Fibroblast of peridontal ligament (primary cell): ENCODE measurements around the gene ANKRD44.

ENCODE experiments used
- DNase-seq: peaks from one replicate; pipeline ENCODE4 v3.0.0-alpha.2; 2010; ENCODE audit errors: extremely low read depth

Gene ANKRD44

GRCh38 chr2:197322143-197322542 lies 11.6 kb upstream of the ANKRD44 start:
- DNase-seq: no peak

GRCh38 chr2:197315371-197315770 lies 4.8 kb upstream of the ANKRD44 start:
- DNase-seq: no peak

- no peak for DNase-seq
These were observed 1.6 kb upstream of the ANKRD44 start for GRCh38 chr2:197312186-197312585.

- no peak for DNase-seq
These were observed 947 bp upstream of the ANKRD44 start for GRCh38 chr2:197311421-197312033.

GRCh38 chr2:197310987-197311420 lies 424 bp upstream of the ANKRD44 start:
- DNase-seq: no peak

- DNase-seq: no peak
These were observed 819 bp downstream of the ANKRD44 start for GRCh38 chr2:197309691-197310231.

- DNase-seq: no peak
These were observed 1.4 kb downstream of the ANKRD44 start for GRCh38 chr2:197308996-197309690.

- DNase-seq: no peak
These were observed 2.0 kb downstream of the ANKRD44 start for GRCh38 chr2:197308585-197308984.

GRCh38 chr2:197307933-197308521 lies 2.6 kb downstream of the ANKRD44 start:
- DNase-seq: no peak

- no peak for DNase-seq
These were observed 3.2 kb downstream of the ANKRD44 start for GRCh38 chr2:197307236-197307932.

GRCh38 chr2:197306696-197307040 lies 3.9 kb downstream of the ANKRD44 start:
- DNase-seq: no peak

GRCh38 chr2:197306024-197306695 lies 4.4 kb downstream of the ANKRD44 start:
- no peak for DNase-seq

- DNase-seq: no peak
These were observed 6.0 kb downstream of the ANKRD44 start for GRCh38 chr2:197304556-197305011.

GRCh38 chr2:197300139-197300538 lies 10.4 kb downstream of the ANKRD44 start:
- no peak for DNase-seq

GRCh38 chr2:197298609-197299008 lies 12.0 kb downstream of the ANKRD44 start:
- DNase-seq: no peak

GRCh38 chr2:197297772-197298318 lies 12.7 kb downstream of the ANKRD44 start:
- no peak for DNase-seq

GRCh38 chr2:197297266-197297665 lies 13.3 kb downstream of the ANKRD44 start:
- no peak for DNase-seq

- DNase-seq: no peak
These were observed 13.7 kb downstream of the ANKRD44 start for GRCh38 chr2:197296835-197297234.

- peak; percentile 29 for DNase-seq
These were observed 16.3 kb downstream of the ANKRD44 start for GRCh38 chr2:197294260-197294659.

- no peak for DNase-seq
These were observed 17.1 kb downstream of the ANKRD44 start for GRCh38 chr2:197293252-197294007.

- DNase-seq: no peak
These were observed 18.0 kb downstream of the ANKRD44 start for GRCh38 chr2:197292619-197293018.
